ENCODE results near the gene CENPX.

- TF ChIP-seq FOXA1 (IDR thresholded peaks at IDR 0.05) (no peak), FOXM1 (IDR thresholded peaks at IDR 0.05; ENCODE audit: borderline replicate concordance) (no peak), SUZ12 (IDR thresholded peaks at IDR 0.05) (no peak), SP1 (IDR thresholded peaks at IDR 0.05) (no peak), HDGF (IDR thresholded peaks at IDR 0.05; ENCODE audit: borderline replicate concordance) (no peak), TARDBP (IDR thresholded peaks at IDR 0.05) (no peak), FOXK2 (IDR thresholded peaks at IDR 0.05) (no peak), ELF4 (IDR thresholded peaks at IDR 0.05) (no peak), NFRKB (IDR thresholded peaks at IDR 0.05) (no peak), L3MBTL2 (conservative IDR thresholded peaks at IDR 0.05) (no peak)
Measured at GRCh38 chr17:82021107-82021899, 1.4 kb downstream of the CENPX start.
